Measurements from ENCODE around the gene ANK3.
A peak's percentile ranks its signal among the peaks of the same experiment; 100 is the strongest.

The ANK3 gene

GRCh38 chr10:60096761-60097513 is 292.7 kb downstream of the ANK3 start:
- Mint-ChIP-seq H3K9me3 (no peaks in the 10 kb centered on the region), H3K27ac (no peak overlapping the region), H3K4me1 (no peaks in the 10 kb centered on the region), H3K4me3 (no peak overlapping the region), H3K27me3 (ENCODE audit: low read depth, poor library complexity) (no peaks in the 10 kb centered on the region), H3K36me3 (ENCODE audit: low read depth) (peaks cover 24% of the 10 kb centered on the region)
- DNase-seq = no peak
- TF ChIP-seq CTCF (IDR thresholded peaks at IDR 0.05) = no peak

- Mint-ChIP-seq H3K9me3 (no peaks in the 10 kb centered on the region), H3K4me3 (no peak overlapping the region), H3K4me1 (no peaks in the 10 kb centered on the region), H3K27ac (no peak overlapping the region), H3K36me3 (ENCODE audit: low read depth) (peaks cover 43% of the 10 kb centered on the region), H3K27me3 (ENCODE audit: low read depth, poor library complexity) (no peaks in the 10 kb centered on the region)
- no peak for DNase-seq
- no peak for TF ChIP-seq CTCF (IDR thresholded peaks at IDR 0.05)
These were observed 296.4 kb downstream of the ANK3 start for GRCh38 chr10:60093317-60093716.

- no peak overlapping the region for H3K4me3 Mint-ChIP-seq
These were observed 302.8 kb downstream of the ANK3 start for GRCh38 chr10:60086862-60087261.

GRCh38 chr10:60086421-60086820 is 303.3 kb downstream of the ANK3 start:
- no peak for DNase-seq
- no peak for TF ChIP-seq CTCF (IDR thresholded peaks at IDR 0.05)
- Mint-ChIP-seq H3K4me3 (no peak overlapping the region), H3K36me3 (ENCODE audit: low read depth) (peaks cover 68% of the 10 kb centered on the region), H3K4me1 (no peaks in the 10 kb centered on the region), H3K27ac (no peak overlapping the region), H3K9me3 (no peaks in the 10 kb centered on the region), H3K27me3 (ENCODE audit: low read depth, poor library complexity) (no peaks in the 10 kb centered on the region)

More at GRCh38 chr10:60086862-60087261, 302.8 kb downstream of the ANK3 start:
- Mint-ChIP-seq H3K27ac (no peak overlapping the region), H3K9me3 (no peaks in the 10 kb centered on the region), H3K4me1 (no peaks in the 10 kb centered on the region), H3K27me3 (ENCODE audit: low read depth, poor library complexity) (no peaks in the 10 kb centered on the region), H3K36me3 (ENCODE audit: low read depth) (peaks cover 66% of the 10 kb centered on the region)
- TF ChIP-seq CTCF (IDR thresholded peaks at IDR 0.05) = no peak
- DNase-seq = no peak

GRCh38 chr10:60082744-60083344 is 306.8 kb downstream of the ANK3 start:
- H3K4me3 Mint-ChIP-seq = no peak overlapping the region
- H3K36me3 Mint-ChIP-seq (ENCODE audit: low read depth) = peaks cover 73% of the 10 kb centered on the region
- H3K4me1 Mint-ChIP-seq = no peaks in the 10 kb centered on the region
- TF ChIP-seq CTCF (IDR thresholded peaks at IDR 0.05) = no peak
- DNase-seq = no peak
- H3K27me3 Mint-ChIP-seq (ENCODE audit: low read depth, poor library complexity) = no peaks in the 10 kb centered on the region
- H3K9me3 Mint-ChIP-seq = no peaks in the 10 kb centered on the region
- H3K27ac Mint-ChIP-seq = peak overlapping the region; percentile 15

GRCh38 chr10:60082341-60082740 is 307.3 kb downstream of the ANK3 start:
- Mint-ChIP-seq H3K9me3 (no peaks in the 10 kb centered on the region), H3K4me3 (no peak overlapping the region)

More at GRCh38 chr10:60082341-60082740, 307.3 kb downstream of the ANK3 start:
- no peaks in the 10 kb centered on the region for H3K4me1 Mint-ChIP-seq
- H3K27ac Mint-ChIP-seq = peak overlapping the region; percentile 15
- H3K36me3 Mint-ChIP-seq (ENCODE audit: low read depth) = peaks cover 78% of the 10 kb centered on the region
- no peak for DNase-seq
- TF ChIP-seq CTCF (IDR thresholded peaks at IDR 0.05) = no peak
- no peaks in the 10 kb centered on the region for H3K27me3 Mint-ChIP-seq (ENCODE audit: low read depth, poor library complexity)
